HCT116 (cell line): ENCODE results near the gene KRT6C. TPM values are rescaled to one million over a fixed set of nuclear protein-coding genes. Genes with fewer than 3 reads are reported as not detected.

ENCODE experiments used
- ATAC-seq: fragments of 200-7000 bp; cut with Tn5 transposase; 2 replicates; pipeline ENCODE4 v1.9.1; 2020; ENCODE audit warnings: mild to moderate bottlenecking, moderate library complexity
- BruUV-seq: library from RNA; stranded (reverse); fragments of 400-500 nt; replicated peaks from 2 replicates; lab custom pipeline; 2021; lab: Mats Ljungman, UMichigan
- CTCF ChIA-PET: fragments of 300-600 bp; sonication (Branson Sonifier 250); formaldehyde crosslinking; loops from one replicate; lab custom pipeline; 2021; ENCODE audit warnings: antibody characterized with exemption; lab: Charles Lee
- POLR2A ChIA-PET: fragments of 300-600, 350-600 bp; sonication (Branson Sonifier 250); formaldehyde crosslinking; loops from one replicate; lab custom pipeline; 2021; ENCODE audit warnings: antibody characterized with exemption; lab: Charles Lee
- RAD21 ChIA-PET, 2 experiments: fragments of 300-600 bp; sonication (Branson Sonifier 250); formaldehyde crosslinking; loops; one replicate each; lab custom pipeline; 2023; ENCODE audit warnings: low total read pairs in 2 of 2; ENCODE audit not compliant: uncharacterized antibody in 2 of 2, unreplicated experiment in 2 of 2, low non-redundant PET in 1 of 2; lab: Charles Lee
- DNase-seq: peaks from one replicate; pipeline ENCODE4 v3.0.0-alpha.2; 2010; ENCODE audit warnings: low read depth, low spot score
- H2AFZ ChIP-seq: fragments of 200-600 bp; shearing (Covaris generic), sonication (generic); 2 replicates; pipeline ENCODE4 v1.6.1; 2017; ENCODE audit warnings: low read depth, mixed run types, mixed read lengths, antibody characterized with exemption, low read length; ENCODE audit not compliant: poor library complexity, severe bottlenecking
- H3K27ac ChIP-seq: 2 replicates; pipeline ENCODE4 v1.5.1; 2012; ENCODE audit warnings: low read depth, low read length
- H3K27me3 ChIP-seq: fragments of 200-600 bp; sonication (generic); 2 replicates; pipeline ENCODE4 v1.6.1; 2016; ENCODE audit warnings: mixed run types, low read length, mixed read lengths; ENCODE audit not compliant: insufficient read depth
- H3K36me3 ChIP-seq, 2 experiments: fragments of 200-500 bp in 1 of 2; fragments of 200-600 bp in 1 of 2; sonication (Bioruptor generic) in 1 of 2; sonication (generic) in 1 of 2; 2 replicates each; pipeline versions ENCODE4 v1.5.1 to v1.6.1; 2014 to 2016; ENCODE audit warnings: low read length in 2 of 2, inconsistent platforms in 1 of 2, mixed read lengths in 1 of 2, mixed run types in 1 of 2; ENCODE audit not compliant: insufficient read depth in 2 of 2, control insufficient read depth in 1 of 2
- H3K4me1 ChIP-seq, 2 experiments: fragments of 200-600 bp in 1 of 2; sonication (generic) in 1 of 2; 2 replicates each; pipeline versions ENCODE4 v1.5.1 to v1.6.1; 2012 to 2017; ENCODE audit warnings: low read length in 2 of 2, inconsistent platforms in 1 of 2, mild to moderate bottlenecking in 1 of 2, mixed read lengths in 1 of 2, mixed run types in 1 of 2, moderate library complexity in 1 of 2; ENCODE audit not compliant: insufficient read depth in 2 of 2, control insufficient read depth in 1 of 2
- H3K4me2 ChIP-seq: fragments of 200-600 bp; sonication (generic); 2 replicates; pipeline ENCODE4 v1.6.1; 2017; ENCODE audit warnings: mixed run types, low read length, mixed read lengths
- H3K4me3 ChIP-seq, 2 experiments: fragments of 200-600 bp in 1 of 2; sonication (generic) in 1 of 2; replicated peaks in 1 of 2; 2 replicates each; pipeline ENCODE4 v1.5.1; 2011 to 2016; ENCODE audit warnings: low read length in 2 of 2, control low read depth in 1 of 2, low read depth in 1 of 2, mild to moderate bottlenecking in 1 of 2, mixed read lengths in 1 of 2, mixed run types in 1 of 2
- H3K79me2 ChIP-seq: fragments of 200-600 bp; sonication (generic); 2 replicates; pipeline ENCODE4 v1.6.1; 2017; ENCODE audit warnings: mild to moderate bottlenecking, mixed run types, low read length, moderate library complexity, mixed read lengths; ENCODE audit not compliant: insufficient read depth
- H3K9ac ChIP-seq: fragments of 200-600 bp; sonication (generic); 2 replicates; pipeline ENCODE4 v1.6.1; 2016; ENCODE audit warnings: low read length, mixed read lengths
- H3K9me2 ChIP-seq: fragments of 200-600 bp; sonication (generic), shearing (Covaris generic); 2 replicates; pipeline ENCODE4 v1.6.1; 2017; ENCODE audit warnings: mixed run types, mild to moderate bottlenecking, moderate library complexity; ENCODE audit not compliant: insufficient read depth
- H3K9me3 ChIP-seq, 2 experiments: fragments of 200-500 bp in 1 of 2; fragments of 200-600 bp in 1 of 2; sonication (Bioruptor generic) in 1 of 2; sonication (generic) in 1 of 2; 2 replicates each; pipeline ENCODE4 v1.6.1; 2014 to 2017; ENCODE audit warnings: low read length in 2 of 2, mixed read lengths in 2 of 2, inconsistent platforms in 1 of 2, low read depth in 1 of 2, mild to moderate bottlenecking in 1 of 2, mixed run types in 1 of 2, moderate library complexity in 1 of 2; ENCODE audit not compliant: control insufficient read depth in 1 of 2, insufficient read depth in 1 of 2
- H4K20me1 ChIP-seq: fragments of 200-600 bp; sonication (generic), shearing (Covaris generic); 2 replicates; pipeline ENCODE4 v1.6.1; 2017; ENCODE audit warnings: mixed run types, mild to moderate bottlenecking, moderate library complexity; ENCODE audit not compliant: insufficient read depth
- ATF3 ChIP-seq: IDR thresholded peaks from 2 replicates; pipeline ENCODE4 v1.6.1; 2012
- CBX3 ChIP-seq: IDR thresholded peaks from 2 replicates; pipeline ENCODE4 v1.6.1; 2012; ENCODE audit warnings: low read depth
- CEBPB ChIP-seq: IDR thresholded peaks from 2 replicates; pipeline ENCODE4 v1.6.1; 2012; ENCODE audit warnings: low read depth
- CTCF ChIP-seq, 3 experiments: fragments of 200-600 bp in 1 of 3; sonication (generic) in 1 of 3; IDR thresholded peaks in 2 of 3; conservative IDR thresholded peaks in 1 of 3; 2 replicates each; pipeline ENCODE4 v1.5.1; 2012 to 2017; ENCODE audit warnings: low read depth in 2 of 3, low read length in 2 of 3, antibody characterized with exemption in 1 of 3, borderline replicate concordance in 1 of 3, control low read depth in 1 of 3, mild to moderate bottlenecking in 1 of 3, mixed read lengths in 1 of 3, mixed run types in 1 of 3, moderate library complexity in 1 of 3; ENCODE audit not compliant: insufficient read depth in 1 of 3
- EGR1 ChIP-seq: IDR thresholded peaks from 2 replicates; pipeline ENCODE4 v1.6.1; 2012; ENCODE audit warnings: low read depth
- EZH2 ChIP-seq: fragments of 200-600 bp; sonication (generic); IDR thresholded peaks from 2 replicates; pipeline ENCODE4 v1.6.1; 2017; ENCODE audit warnings: antibody characterized with exemption, mixed run types
- EZH2phosphoT487 ChIP-seq: fragments of 200-600 bp; IDR thresholded peaks from 2 replicates; pipeline ENCODE4 v1.6.1; 2018; ENCODE audit warnings: antibody characterized with exemption, borderline replicate concordance
- FOSL1 ChIP-seq: IDR thresholded peaks from 2 replicates; pipeline ENCODE4 v1.6.1; 2012; ENCODE audit warnings: low read depth
- JUND ChIP-seq: IDR thresholded peaks from 2 replicates; pipeline ENCODE4 v1.6.1; 2012
- MAX ChIP-seq: IDR thresholded peaks from 2 replicates; pipeline ENCODE4 v1.6.1; 2012
- POLR2A ChIP-seq: IDR thresholded peaks from 2 replicates; pipeline ENCODE4 v1.7.0; 2011; ENCODE audit warnings: borderline replicate concordance; ENCODE audit not compliant: insufficient read depth, insufficient read length; ENCODE audit errors: extremely low read depth
- POLR2AphosphoS5 ChIP-seq: IDR thresholded peaks from 2 replicates; pipeline ENCODE4 v1.6.1; 2011; ENCODE audit warnings: mild to moderate bottlenecking, low read depth, low read length, moderate library complexity
- RAD21 ChIP-seq: IDR thresholded peaks from 2 replicates; pipeline ENCODE4 v1.6.1; 2012; ENCODE audit warnings: low read depth, mild to moderate bottlenecking
- SP1 ChIP-seq: IDR thresholded peaks from 2 replicates; pipeline ENCODE4 v1.6.1; 2012; ENCODE audit warnings: low read depth
- SRF ChIP-seq: IDR thresholded peaks from 2 replicates; pipeline ENCODE4 v1.6.1; 2012; ENCODE audit warnings: low read depth
- TCF7L2 ChIP-seq: IDR thresholded peaks from 2 replicates; pipeline ENCODE4 v1.7.0; 2011; ENCODE audit warnings: borderline replicate concordance, inconsistent platforms; ENCODE audit not compliant: insufficient read depth, insufficient read length; ENCODE audit errors: extremely low read depth
- YY1 ChIP-seq: IDR thresholded peaks from 2 replicates; pipeline ENCODE4 v1.6.1; 2011; ENCODE audit warnings: low read length, low read depth, moderate library complexity, mild to moderate bottlenecking; ENCODE audit not compliant: insufficient replicate concordance; ENCODE audit errors: extremely low read depth
- ZBTB33 ChIP-seq: IDR thresholded peaks from 2 replicates; pipeline ENCODE4 v1.6.1; 2011; ENCODE audit warnings: mild to moderate bottlenecking, low read length, moderate library complexity; ENCODE audit not compliant: insufficient replicate concordance; ENCODE audit errors: extremely low read depth
- ZFX ChIP-seq: fragments of 450-650 bp; IDR thresholded peaks from 2 replicates; pipeline ENCODE4 v1.6.1; 2017
- intact Hi-C: fragments of 100-400 bp; cut with micrococcal nuclease; formaldehyde crosslinking; loops from 2 replicates; pipeline ENCODE4 v1.10.0; 2022
- total RNA-seq: library from RNA; stranded (reverse); gene quantifications from one replicate; pipeline ENCODE4 v1.2.1, GENCODE V29; 2021; ENCODE audit not compliant: unreplicated experiment
- TF ChIP-seq, protein P1 (sequence below): IDR thresholded peaks from 2 replicates; pipeline ENCODE4 v1.6.1; 2012; ENCODE audit warnings: low read depth

The KRT6C gene
- total RNA-seq, 1 experiment from 2014 or later, result not detected

- no peaks in the 10 kb centered on the region for H3K36me3 ChIP-seq
- H3K4me1 ChIP-seq, result peaks cover 0 to 12% of the 10 kb centered on the region in 2 experiments; a peak in 2 of 4 replicates
- no peak overlapping the region for H3K4me3 ChIP-seq
- H3K4me2 ChIP-seq, result no peak overlapping the region
- no peak overlapping the region for H3K27ac ChIP-seq
- intact Hi-C loops, result no loop called here
- H3K27me3 ChIP-seq, result no peaks in the 10 kb centered on the region
- TF ChIP-seq SP1 (no peak), POLR2A (no peak), SRF (no peak), CTCF (IDR thresholded peaks at IDR 0.05 in 2 of 3, conservative IDR thresholded peaks at IDR 0.05 in 1 of 3; ENCODE audit: borderline replicate concordance in 1 of 3, insufficient read depth in 1 of 3, low read depth in 2 of 3, low read length in 2 of 3) (no peak), CEBPB (no peak), FOSL1 (no peak), CBX3 (no peak), POLR2AphosphoS5 (no peak), RAD21 (no peak), ATF3 (no peak), EGR1 (no peak), YY1 (no peak), JUND (no peak), EZH2phosphoT487 (no peak), MAX (no peak), TCF7L2 (no peak), ZFX (no peak), ZBTB33 (no peak), EZH2 (no peak)
- TF ChIP-seq, protein P1, sequence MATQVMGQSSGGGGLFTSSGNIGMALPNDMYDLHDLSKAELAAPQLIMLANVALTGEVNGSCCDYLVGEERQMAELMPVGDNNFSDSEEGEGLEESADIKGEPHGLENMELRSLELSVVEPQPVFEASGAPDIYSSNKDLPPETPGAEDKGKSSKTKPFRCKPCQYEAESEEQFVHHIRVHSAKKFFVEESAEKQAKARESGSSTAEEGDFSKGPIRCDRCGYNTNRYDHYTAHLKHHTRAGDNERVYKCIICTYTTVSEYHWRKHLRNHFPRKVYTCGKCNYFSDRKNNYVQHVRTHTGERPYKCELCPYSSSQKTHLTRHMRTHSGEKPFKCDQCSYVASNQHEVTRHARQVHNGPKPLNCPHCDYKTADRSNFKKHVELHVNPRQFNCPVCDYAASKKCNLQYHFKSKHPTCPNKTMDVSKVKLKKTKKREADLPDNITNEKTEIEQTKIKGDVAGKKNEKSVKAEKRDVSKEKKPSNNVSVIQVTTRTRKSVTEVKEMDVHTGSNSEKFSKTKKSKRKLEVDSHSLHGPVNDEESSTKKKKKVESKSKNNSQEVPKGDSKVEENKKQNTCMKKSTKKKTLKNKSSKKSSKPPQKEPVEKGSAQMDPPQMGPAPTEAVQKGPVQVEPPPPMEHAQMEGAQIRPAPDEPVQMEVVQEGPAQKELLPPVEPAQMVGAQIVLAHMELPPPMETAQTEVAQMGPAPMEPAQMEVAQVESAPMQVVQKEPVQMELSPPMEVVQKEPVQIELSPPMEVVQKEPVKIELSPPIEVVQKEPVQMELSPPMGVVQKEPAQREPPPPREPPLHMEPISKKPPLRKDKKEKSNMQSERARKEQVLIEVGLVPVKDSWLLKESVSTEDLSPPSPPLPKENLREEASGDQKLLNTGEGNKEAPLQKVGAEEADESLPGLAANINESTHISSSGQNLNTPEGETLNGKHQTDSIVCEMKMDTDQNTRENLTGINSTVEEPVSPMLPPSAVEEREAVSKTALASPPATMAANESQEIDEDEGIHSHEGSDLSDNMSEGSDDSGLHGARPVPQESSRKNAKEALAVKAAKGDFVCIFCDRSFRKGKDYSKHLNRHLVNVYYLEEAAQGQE, result no peak
- no peaks in the 10 kb centered on the region for H3K9me2 ChIP-seq
- POLR2A ChIA-PET, result no interaction called here
- DNase-seq, result no peak
- no peak overlapping the region for H3K9ac ChIP-seq
- H4K20me1 ChIP-seq, result no peaks in the 10 kb centered on the region
- H3K79me2 ChIP-seq, result no peaks in the 10 kb centered on the region
- ATAC-seq, result no peak
- no peaks in the 10 kb centered on the region for H3K9me3 ChIP-seq
- H2AFZ ChIP-seq, result no peak overlapping the region
- RAD21 ChIA-PET, result no interaction called here
- CTCF ChIA-PET, result no interaction called here
- BruUV-seq, result no TSS peak
Observed at GRCh38 chr12:52514471-52515318, 41.1 kb upstream of the KRT6C start.
